Esophagus muscularis mucosa (tissue), 4 donors: ENCODE data around the gene AHR. TPM values are rescaled to one million over a fixed set of nuclear protein-coding genes. Genes with fewer than 3 reads are reported as not detected.
A peak's percentile ranks its signal among the peaks of the same experiment; 100 is the strongest.
"Not testable (repeated sequence)": the region's sequence is repeated elsewhere in the genome, so short reads cannot be mapped to it uniquely, and the experiment has no call there.

Source experiments
- DNase-seq: peaks from one replicate; pipeline ENCODE4 v3.0.0-alpha.2; 2017; ENCODE audit errors: extremely low spot score
- H3K27ac ChIP-seq, 4 donors: fragments of 200-600 bp; sonication (generic); replicated peaks in 1 of 4; 1 replicate in 3 of 4; 2 replicates in 1 of 4; pipeline ENCODE4 v1.5.1; 2016 to 2019; ENCODE audit warnings: mild to moderate bottlenecking in 1 of 4
- H3K27me3 ChIP-seq, 4 donors: fragments of 200-600 bp; sonication (generic); one replicate each; pipeline versions ENCODE4 v1.5.1 to v1.6.0; 2016 to 2019
- H3K36me3 ChIP-seq, 4 donors: fragments of 200-600 bp; sonication (generic); one replicate each; pipeline ENCODE4 v1.5.1; 2016 to 2019
- H3K4me1 ChIP-seq, 4 donors: fragments of 200-600 bp; sonication (generic); one replicate each; pipeline ENCODE4 v1.5.1; 2016 to 2019
- H3K4me3 ChIP-seq, 4 donors: fragments of 200-600 bp; sonication (generic); 1 replicate in 2 of 4; 2 replicates in 2 of 4; pipeline ENCODE4 v1.5.1; 2016 to 2019; ENCODE audit warnings: mild to moderate bottlenecking in 4 of 4, moderate library complexity in 1 of 4
- H3K9me3 ChIP-seq, 4 donors: fragments of 200-600 bp; sonication (generic); 1 replicate in 3 of 4; 2 replicates in 1 of 4; pipeline ENCODE4 v1.5.1; 2016 to 2019
- EP300 ChIP-seq: sonication (generic); formaldehyde crosslinking; IDR thresholded peaks from one replicate; pipeline ENCODE4 v1.6.1; 2017; ENCODE audit warnings: antibody characterized with exemption
- POLR2A ChIP-seq: fragments of 450-650 bp; IDR thresholded peaks from one replicate; pipeline ENCODE4 v1.6.1; 2017; ENCODE audit warnings: antibody characterized with exemption, moderate library complexity, mild to moderate bottlenecking, low read depth
- POLR2AphosphoS5 ChIP-seq, 2 donors: sonication (generic); formaldehyde crosslinking; IDR thresholded peaks; one replicate each; pipeline ENCODE4 v1.6.1; 2017; ENCODE audit warnings: antibody characterized with exemption in 2 of 2
- WGBS: methylation state at CpG from one replicate; pipeline ENCODE4 v1.1.5; 2018; 5-methylcytosine and 5-hydroxymethylcytosine counted together
- intact Hi-C: fragments of 100-400 bp; cut with DNase I; formaldehyde crosslinking; loops from one replicate; pipeline ENCODE4 v1.15.1; 2023
- total RNA-seq, 4 donors: library from RNA; depleted of rRNA; stranded (reverse); fragments of >200 nt; gene quantifications; one replicate each; pipeline versions ENCODE4 v1.1.0 to v1.2.1, GENCODE V29; 2016
- TF ChIP-seq, protein P1 (sequence below), 3 experiments: fragments of 200-600 bp in 2 of 3; fragments of 450-650 bp in 1 of 3; sonication (generic) in 2 of 3; IDR thresholded peaks; one replicate each; pipeline ENCODE4 v1.5.1; 2017 to 2019; ENCODE audit warnings: antibody characterized with exemption in 3 of 3, mild to moderate bottlenecking in 2 of 3, moderate library complexity in 1 of 3

The AHR gene
- total RNA-seq, 4 donors from 2014 or later: 67.3 to 111 (median 77.8) TPM

DNA sequence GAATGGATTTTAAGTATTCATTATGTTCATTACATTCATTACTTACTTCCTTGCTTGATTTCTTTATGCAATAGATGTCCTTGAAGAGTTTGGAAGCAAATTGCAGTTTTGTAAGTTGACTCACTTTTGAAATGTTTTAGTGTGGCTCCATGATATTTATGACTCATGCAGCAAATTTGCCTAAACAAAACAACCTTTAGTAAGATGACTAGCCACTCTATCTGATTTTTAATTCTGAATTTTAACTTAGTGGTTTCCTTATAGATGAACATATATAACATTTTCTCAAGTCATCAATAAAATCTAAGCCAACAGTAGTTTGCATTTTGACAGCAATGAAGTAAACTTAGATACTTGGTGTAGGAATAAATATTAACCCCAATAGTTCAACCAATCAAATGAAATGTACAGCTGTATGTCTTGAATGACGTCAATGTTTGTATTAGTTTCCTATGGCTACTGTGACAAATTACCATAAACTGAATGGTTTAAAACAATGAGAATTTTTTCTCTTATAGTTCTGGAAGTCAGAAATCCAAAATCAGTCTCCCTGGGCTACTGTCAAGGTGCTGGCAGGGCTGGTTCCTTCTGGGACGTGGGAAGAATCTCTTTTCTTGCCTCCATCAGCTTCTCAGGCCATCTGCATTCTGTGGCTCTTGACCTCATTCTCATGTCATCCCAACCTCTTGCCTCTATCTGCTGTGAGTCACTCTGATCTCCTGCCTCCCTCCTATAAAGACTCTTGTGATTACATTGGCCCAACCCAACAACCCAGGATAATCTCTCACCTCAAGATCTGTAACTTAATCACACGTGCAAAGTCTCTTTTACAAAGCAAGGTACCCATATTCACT is 73.4 kb downstream of the AHR start:
- intact Hi-C loops: no loop called here
- no peaks in the 10 kb centered on the region for H3K27me3 ChIP-seq
- peak overlapping the region; percentile 58 to 77 (median 70) for H3K27ac ChIP-seq
- H3K4me3 ChIP-seq: no peak overlapping the region
- TF ChIP-seq EP300 (no peak), POLR2AphosphoS5 (IDR thresholded peaks at IDR 0.05) (peak in 1 of 2 donors; percentile 66)
- 44% methylated on average over 3 of the region's 3 CpGs for WGBS
- no peaks in the 10 kb centered on the region for H3K9me3 ChIP-seq
- DNase-seq: no peak
- peaks cover 11 to 67% (median 50%) of the 10 kb centered on the region in 4 donors for H3K4me1 ChIP-seq
- H3K36me3 ChIP-seq: no peaks in the 10 kb centered on the region

DNA sequence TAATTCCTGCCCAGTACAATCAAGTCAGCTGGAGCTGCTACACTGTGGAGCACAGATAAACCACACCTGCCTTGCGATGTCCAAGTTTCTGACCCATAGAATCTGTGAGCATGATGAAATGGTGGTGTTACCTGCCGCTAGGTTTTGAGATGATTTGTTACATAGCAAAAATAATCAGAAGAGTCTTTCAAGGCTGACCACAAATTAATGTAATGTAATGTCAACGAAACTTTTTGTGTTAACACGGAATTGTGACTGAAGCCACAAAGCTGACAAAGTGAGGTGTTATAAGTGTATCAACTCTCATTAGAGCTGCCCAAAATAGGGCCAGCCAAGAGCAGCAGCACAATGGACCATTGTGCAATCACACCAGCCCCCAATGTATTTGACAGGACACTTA is 75.7 kb downstream of the AHR start:
- peak overlapping the region in 1 of 4 donors; percentile 2 for H3K27ac ChIP-seq
- intact Hi-C loops: no loop called here
- H3K27me3 ChIP-seq: no peaks in the 10 kb centered on the region
- no peaks in the 10 kb centered on the region for H3K9me3 ChIP-seq
- no peaks in the 10 kb centered on the region for H3K36me3 ChIP-seq
- no peak overlapping the region for H3K4me3 ChIP-seq
- peaks cover 11 to 46% (median 37%) of the 10 kb centered on the region in 4 donors for H3K4me1 ChIP-seq
- 92% methylated on average over 4 of the region's 4 CpGs for WGBS
- DNase-seq: no peak
- TF ChIP-seq EP300: no peak
- TF ChIP-seq, protein P1, sequence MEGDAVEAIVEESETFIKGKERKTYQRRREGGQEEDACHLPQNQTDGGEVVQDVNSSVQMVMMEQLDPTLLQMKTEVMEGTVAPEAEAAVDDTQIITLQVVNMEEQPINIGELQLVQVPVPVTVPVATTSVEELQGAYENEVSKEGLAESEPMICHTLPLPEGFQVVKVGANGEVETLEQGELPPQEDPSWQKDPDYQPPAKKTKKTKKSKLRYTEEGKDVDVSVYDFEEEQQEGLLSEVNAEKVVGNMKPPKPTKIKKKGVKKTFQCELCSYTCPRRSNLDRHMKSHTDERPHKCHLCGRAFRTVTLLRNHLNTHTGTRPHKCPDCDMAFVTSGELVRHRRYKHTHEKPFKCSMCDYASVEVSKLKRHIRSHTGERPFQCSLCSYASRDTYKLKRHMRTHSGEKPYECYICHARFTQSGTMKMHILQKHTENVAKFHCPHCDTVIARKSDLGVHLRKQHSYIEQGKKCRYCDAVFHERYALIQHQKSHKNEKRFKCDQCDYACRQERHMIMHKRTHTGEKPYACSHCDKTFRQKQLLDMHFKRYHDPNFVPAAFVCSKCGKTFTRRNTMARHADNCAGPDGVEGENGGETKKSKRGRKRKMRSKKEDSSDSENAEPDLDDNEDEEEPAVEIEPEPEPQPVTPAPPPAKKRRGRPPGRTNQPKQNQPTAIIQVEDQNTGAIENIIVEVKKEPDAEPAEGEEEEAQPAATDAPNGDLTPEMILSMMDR (IDR thresholded peaks at IDR 0.05): no peak
- no peak for TF ChIP-seq POLR2A
- no peak for TF ChIP-seq POLR2AphosphoS5 (IDR thresholded peaks at IDR 0.05)

DNA sequence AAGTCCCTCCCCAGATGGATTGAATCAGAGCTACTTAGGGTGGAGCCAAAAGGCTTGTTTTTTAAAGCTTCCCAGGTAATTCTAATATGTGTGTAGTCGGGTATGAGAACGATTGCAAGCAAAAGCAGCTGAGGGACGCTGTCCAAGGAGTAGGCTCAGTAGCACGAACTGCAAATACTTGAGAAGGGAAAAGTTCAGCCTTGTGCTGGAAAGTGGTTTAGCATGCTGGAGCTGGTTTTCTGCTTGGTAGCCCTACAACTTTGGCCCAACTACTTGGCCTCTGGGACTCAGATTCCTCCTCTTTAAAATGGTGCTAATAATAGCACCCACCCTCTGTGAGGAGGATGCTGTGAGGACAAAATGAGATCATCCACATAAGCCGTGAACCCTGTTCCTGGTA is 76.2 kb downstream of the AHR start:
- no peak overlapping the region for H3K4me3 ChIP-seq
- no peak for DNase-seq
- 67% methylated on average over 5 of the region's 5 CpGs for WGBS
- H3K36me3 ChIP-seq: no peaks in the 10 kb centered on the region
- intact Hi-C loops: no loop called here
- no peaks in the 10 kb centered on the region for H3K9me3 ChIP-seq
- H3K27me3 ChIP-seq: no peaks in the 10 kb centered on the region
- H3K27ac ChIP-seq: peak overlapping the region in 1 of 4 donors; percentile 2
- peaks cover 9 to 41% (median 32%) of the 10 kb centered on the region in 4 donors for H3K4me1 ChIP-seq
- no peak for TF ChIP-seq POLR2A
- no peak for TF ChIP-seq POLR2AphosphoS5 (IDR thresholded peaks at IDR 0.05)

DNA sequence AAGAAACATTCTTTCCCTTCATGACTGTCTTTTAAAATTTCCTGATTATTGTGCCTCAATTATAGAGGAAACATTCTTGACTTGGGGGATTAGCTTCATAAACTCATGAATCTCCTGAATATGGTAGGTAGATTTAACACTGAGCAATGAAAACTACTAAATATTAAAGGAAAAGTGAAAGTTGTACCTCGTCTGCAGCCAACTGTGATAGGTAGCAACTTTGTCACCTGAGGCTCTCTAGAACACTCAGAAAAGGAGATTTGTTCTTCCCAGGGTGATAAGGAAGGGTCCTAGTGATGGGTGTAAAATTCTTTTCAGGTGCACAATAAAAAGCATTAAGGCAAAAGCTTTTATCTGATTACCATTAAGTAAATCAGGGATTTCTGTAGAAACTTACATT is 78.1 kb downstream of the AHR start:
- TF ChIP-seq POLR2A: no peak
- TF ChIP-seq POLR2AphosphoS5 (IDR thresholded peaks at IDR 0.05): no peak
- TF ChIP-seq, protein P1 (IDR thresholded peaks at IDR 0.05): no peak
- TF ChIP-seq EP300: no peak
- no peaks in the 10 kb centered on the region for H3K36me3 ChIP-seq
- no peaks in the 10 kb centered on the region for H3K27me3 ChIP-seq
- DNase-seq: no peak
- intact Hi-C loops: no loop called here
- no peak overlapping the region for H3K4me3 ChIP-seq
- H3K4me1 ChIP-seq: peaks cover 0 to 22% (median 12%) of the 10 kb centered on the region in 4 donors
- no peak overlapping the region for H3K27ac ChIP-seq
- 86% methylated on average over 1 of the region's 1 CpG for WGBS
- no peaks in the 10 kb centered on the region for H3K9me3 ChIP-seq

DNA sequence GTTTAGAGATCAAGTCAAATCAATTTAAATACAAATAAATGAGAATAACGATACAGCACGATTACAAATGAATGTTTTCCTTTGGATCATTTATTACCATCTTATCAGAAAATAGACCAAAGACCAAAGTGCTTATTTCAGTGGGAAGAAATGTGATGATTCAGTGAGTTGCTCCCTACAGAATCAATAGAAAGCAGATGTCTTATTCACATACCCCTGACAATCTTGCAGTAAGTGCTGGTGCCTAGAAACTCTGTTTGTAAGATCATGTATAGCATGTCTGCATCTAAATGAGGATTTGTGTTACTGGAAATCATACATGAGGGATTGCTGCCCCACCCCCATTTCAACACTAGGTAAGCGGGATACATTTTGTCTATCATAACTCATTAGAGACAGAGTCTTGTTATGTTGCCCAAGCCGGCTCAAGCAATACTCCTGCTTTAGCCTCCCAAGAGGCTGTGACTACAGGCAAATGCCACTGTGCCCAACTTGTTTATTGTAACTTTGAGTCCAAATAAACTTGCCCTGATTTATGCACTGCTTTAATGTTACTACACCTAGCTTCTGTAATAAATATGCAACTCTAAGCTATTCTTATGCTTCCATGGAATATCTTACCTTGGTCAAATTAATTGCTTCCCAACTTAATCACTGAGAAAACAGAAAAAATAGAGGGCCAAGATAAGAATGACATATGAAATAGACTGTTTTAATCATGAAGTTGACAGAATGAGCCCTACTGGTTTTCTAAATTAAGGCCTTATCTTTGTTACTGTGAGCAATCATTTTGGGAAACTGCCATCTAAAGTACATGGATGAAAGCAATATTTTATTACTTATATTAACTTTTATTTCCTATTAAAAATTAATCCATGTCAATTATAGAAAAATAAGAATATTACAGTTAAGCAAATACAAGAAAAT is 82.5 kb downstream of the AHR start:
- intact Hi-C loops: no loop called here
- H3K4me1 ChIP-seq: peaks cover 0 to 8% (median 8%) of the 10 kb centered on the region in 4 donors
- 82% methylated on average over 4 of the region's 4 CpGs for WGBS
- TF ChIP-seq, protein P1 (IDR thresholded peaks at IDR 0.05): no peak
- TF ChIP-seq POLR2A (no peak), POLR2AphosphoS5 (IDR thresholded peaks at IDR 0.05) (no peak), EP300 (no peak)
- H3K36me3 ChIP-seq: no peaks in the 10 kb centered on the region
- no peak overlapping the region for H3K27ac ChIP-seq
- no peak for DNase-seq
- H3K9me3 ChIP-seq: no peaks in the 10 kb centered on the region
- no peak overlapping the region for H3K4me3 ChIP-seq
- H3K27me3 ChIP-seq: no peaks in the 10 kb centered on the region

DNA sequence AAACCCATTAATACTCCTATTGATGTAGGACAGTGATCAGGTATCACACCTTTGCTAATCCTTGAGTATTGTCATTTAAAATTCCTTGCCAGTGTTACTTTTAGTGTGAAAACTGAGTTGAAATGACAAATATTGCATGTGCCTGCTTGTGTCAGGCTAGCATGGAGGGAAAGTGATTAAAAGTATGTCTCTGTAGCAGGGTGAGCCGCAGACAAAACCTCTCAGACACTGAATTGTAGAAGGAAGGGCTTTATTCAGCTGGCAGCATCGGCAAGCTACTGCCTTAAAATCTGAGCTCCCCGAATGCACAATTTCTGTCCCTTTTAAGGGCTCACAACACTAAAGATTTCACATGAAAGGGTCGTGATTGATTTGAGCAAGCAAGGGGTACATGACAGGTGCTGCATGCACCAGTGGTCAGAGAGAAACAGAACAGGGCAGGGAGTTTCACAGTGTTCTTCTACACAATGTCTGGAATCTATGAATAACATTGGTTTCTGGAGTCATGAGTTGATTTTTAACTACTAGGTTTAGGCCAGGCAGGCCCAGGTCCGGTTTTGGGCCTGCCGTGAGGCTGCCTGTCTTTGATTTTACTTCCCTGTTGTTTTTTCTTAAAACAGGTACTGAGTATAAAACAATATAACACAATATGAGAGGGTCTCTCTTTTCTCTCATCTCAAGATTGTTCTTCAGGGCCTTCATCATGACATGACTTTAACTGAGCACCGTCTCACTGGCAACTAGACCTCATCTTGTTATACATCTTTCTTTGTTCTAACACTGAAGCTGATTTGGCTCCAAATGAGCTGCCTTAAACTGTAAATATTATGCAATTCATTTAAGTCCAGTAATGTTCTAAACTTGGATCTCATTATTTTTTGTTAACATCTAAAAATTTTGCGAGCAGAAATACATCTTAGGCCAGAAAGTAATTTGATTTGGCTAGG is 84.2 kb downstream of the AHR start:
- H3K4me1 ChIP-seq, intact Hi-C loops, H3K9me3 ChIP-seq, H3K4me3 ChIP-seq, H3K27ac ChIP-seq, H3K27me3 ChIP-seq, H3K36me3 ChIP-seq, DNase-seq: not testable (repeated sequence)
- WGBS: 77% methylated on average over 8 of the region's 8 CpGs
